Adrenal gland (tissue), 5 donors: ENCODE measurements around the gene STN1.

Experiments
- CTCF ChIP-seq, 6 experiments: fragments of 450-650 bp in 4 of 6; fragments of 200-600 bp in 2 of 6; sonication (generic) in 1 of 6; IDR thresholded peaks; 1 replicate in 5 of 6; 2 replicates in 1 of 6; pipeline versions ENCODE4 v1.5.1 to v1.8.0; 2016 to 2021; ENCODE audit warnings: antibody characterized with exemption in 6 of 6, mild to moderate bottlenecking in 2 of 6, moderate library complexity in 1 of 6
- POLR2A ChIP-seq, 2 donors: fragments of 450-650 bp; IDR thresholded peaks; one replicate each; pipeline ENCODE4 v1.6.1; 2017; ENCODE audit warnings: antibody characterized with exemption in 2 of 2, mild to moderate bottlenecking in 2 of 2, moderate library complexity in 1 of 2
- donor health status: DM: no; HTN: no; CAD: no.

DNA sequence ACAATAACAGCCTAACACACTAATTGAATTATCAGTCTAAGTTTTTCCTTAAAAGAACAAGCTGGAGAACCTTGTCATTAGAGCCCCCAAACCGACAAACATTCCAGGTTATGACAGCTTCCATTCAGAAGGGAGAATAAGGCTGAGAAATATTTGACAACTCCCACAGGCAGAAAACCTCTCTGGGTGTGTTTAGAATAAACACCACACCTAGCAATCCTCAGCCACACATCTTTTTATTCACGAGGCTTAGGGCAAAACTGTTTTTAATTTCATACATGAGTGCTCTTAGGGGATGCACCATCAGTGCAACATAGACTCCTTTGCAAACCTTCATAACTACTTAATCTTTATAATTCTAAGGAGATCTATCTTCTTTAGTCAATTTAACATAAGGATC, 24.2 kb downstream of the STN1 start:
- TF ChIP-seq CTCF (IDR thresholded peaks at IDR 0.05) (no peak), POLR2A (IDR thresholded peaks at IDR 0.05) (no peak)
